Peyer's patch (tissue), 4 donors: ENCODE measurements around the gene DIS3L2.

Experiments used
- CTCF ChIP-seq, 6 experiments: fragments of 450-650 bp in 4 of 6; fragments of 200-600 bp in 2 of 6; sonication (generic) in 1 of 6; IDR thresholded peaks; one replicate each; pipeline ENCODE4 v1.5.1; 2017 to 2019; ENCODE audit warnings: antibody characterized with exemption in 6 of 6, mild to moderate bottlenecking in 3 of 6, moderate library complexity in 1 of 6
- POLR2A ChIP-seq, 2 donors: fragments of 450-650 bp; IDR thresholded peaks; one replicate each; pipeline ENCODE4 v1.5.1; 2017; ENCODE audit warnings: antibody characterized with exemption in 2 of 2, mild to moderate bottlenecking in 2 of 2, moderate library complexity in 2 of 2

DNA sequence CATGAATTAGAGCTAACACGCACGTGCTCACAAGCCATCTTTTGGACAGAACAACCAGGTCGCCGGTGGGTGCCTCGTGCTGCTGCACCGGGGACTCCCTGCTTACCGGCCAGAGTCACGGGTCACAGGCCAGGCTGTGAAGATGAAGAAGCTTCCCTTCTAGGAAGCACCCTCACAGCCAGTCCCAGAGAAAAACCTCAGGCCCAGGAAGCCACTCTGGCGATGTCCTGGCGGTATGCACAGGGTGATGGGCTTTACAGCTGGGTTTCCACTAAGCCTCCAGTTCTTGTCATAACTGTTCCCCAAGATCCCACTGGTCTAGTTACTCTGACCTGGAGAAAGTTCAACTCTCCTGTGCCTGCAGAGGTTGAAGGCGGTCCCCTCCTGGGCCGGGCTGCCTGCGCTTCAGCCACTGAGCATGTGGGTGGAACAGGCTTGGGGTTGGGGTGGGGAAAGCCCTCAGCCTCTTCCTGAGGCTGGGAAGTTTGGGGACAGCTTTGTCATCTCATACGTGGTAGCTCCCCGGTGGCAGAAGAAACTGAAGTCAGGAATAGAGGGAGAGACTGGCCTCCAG lies 15.2 kb upstream of the DIS3L2 start:
- no peak for TF ChIP-seq CTCF (IDR thresholded peaks at IDR 0.05)
- TF ChIP-seq POLR2A (IDR thresholded peaks at IDR 0.05), result no peak
